ENCODE measurements around the gene ANKRD34C.

- no peak for TF ChIP-seq CTCF (tag by site-specific recombination; IDR thresholded peaks at IDR 0.05)
- TF ChIP-seq ZNF561 (tag by site-specific recombination; IDR thresholded peaks at IDR 0.05; ENCODE audit: borderline replicate concordance): no peak
- TF ChIP-seq AEBP2 (tag by site-specific recombination; IDR thresholded peaks at IDR 0.05; ENCODE audit: borderline replicate concordance): no peak
- no peak for TF ChIP-seq ZNF558 (tag by site-specific recombination; IDR thresholded peaks at IDR 0.05)
- no peak for TF ChIP-seq ZNF202 (tag by site-specific recombination; IDR thresholded peaks at IDR 0.05; ENCODE audit: borderline replicate concordance)
- TF ChIP-seq KLF9 (tag by site-specific recombination; IDR thresholded peaks at IDR 0.05; ENCODE audit: low read depth): no peak
- no peak for TF ChIP-seq ZNF426 (tag by site-specific recombination; IDR thresholded peaks at IDR 0.05)
- no peak for TF ChIP-seq ZNF596 (tag by site-specific recombination; IDR thresholded peaks at IDR 0.05)
Measured at GRCh38 chr15:79322306-79322705, 39.8 kb downstream of the ANKRD34C start.
